GM23338 (cell line): ENCODE measurements around the gene CLCN4. TPM values are rescaled to one million over a fixed set of nuclear protein-coding genes. Genes with fewer than 3 reads are reported as not detected.

Experiments used
- ATAC-seq: fragments of 200-7000 bp; cut with Tn5 transposase; 3 replicates; pipeline ENCODE4 v1.9.1; 2020
- DNase-seq: peaks from one replicate; pipeline ENCODE4 v3.0.0-alpha.2; 2015; ENCODE audit warnings: low spot score
- H2AFZ ChIP-seq: fragments of 200-600 bp; sonication (generic); 2 replicates; pipeline ENCODE4 v1.8.0; 2016; ENCODE audit warnings: antibody characterized with exemption, mild to moderate bottlenecking, moderate library complexity
- H3F3A ChIP-seq: fragments of 200-600 bp; sonication (generic); replicated peaks from 2 replicates; pipeline ENCODE4 v1.8.0; 2017; ENCODE audit warnings: antibody characterized with exemption, mixed run types, low read depth
- H3K27ac ChIP-seq: fragments of 200-600 bp; sonication (generic); 2 replicates; pipeline ENCODE4 v1.6.1; 2016; ENCODE audit warnings: low read depth
- H3K27me3 ChIP-seq: fragments of 200-600 bp; sonication (generic); 2 replicates; pipeline ENCODE4 v1.8.0; 2016; ENCODE audit warnings: mild to moderate bottlenecking, mixed run types, moderate library complexity; ENCODE audit not compliant: insufficient read depth
- H3K36me3 ChIP-seq: fragments of 200-600 bp; sonication (generic); 2 replicates; pipeline ENCODE4 v1.8.0; 2016; ENCODE audit warnings: mild to moderate bottlenecking; ENCODE audit not compliant: insufficient read depth
- H3K4me1 ChIP-seq: fragments of 200-600 bp; sonication (generic); 2 replicates; pipeline ENCODE4 v1.8.0; 2016; ENCODE audit warnings: mild to moderate bottlenecking, moderate library complexity; ENCODE audit not compliant: insufficient read depth
- H3K4me2 ChIP-seq: fragments of 200-600 bp; sonication (generic); 2 replicates; pipeline ENCODE4 v1.7.1; 2017; ENCODE audit warnings: mixed run types
- H3K4me3 ChIP-seq: fragments of 200-600 bp; sonication (generic); 2 replicates; pipeline ENCODE4 v1.6.1; 2016; ENCODE audit warnings: mixed run types
- H3K79me2 ChIP-seq: fragments of 200-600 bp; sonication (generic); replicated peaks from 2 replicates; pipeline ENCODE4 v1.8.0; 2017; ENCODE audit warnings: mild to moderate bottlenecking; ENCODE audit not compliant: insufficient read depth
- H3K9me2 ChIP-seq: fragments of 200-600 bp; sonication (generic); 2 replicates; pipeline ENCODE4 v1.8.0; 2017; ENCODE audit not compliant: insufficient read depth
- H4K20me1 ChIP-seq: fragments of 200-600 bp; sonication (generic); replicated peaks from 2 replicates; pipeline ENCODE4 v1.8.0; 2017; ENCODE audit warnings: mild to moderate bottlenecking; ENCODE audit not compliant: insufficient read depth
- H3K27ac Mint-ChIP-seq: 2 replicates; pipeline ENCODE4 v1.8.0; 2020; ENCODE audit warnings: inconsistent platforms, mild to moderate bottlenecking, moderate library complexity, mixed read lengths
- H3K27me3 Mint-ChIP-seq: 3 replicates; pipeline ENCODE4 v1.8.0; 2022; ENCODE audit warnings: low read depth, mild to moderate bottlenecking, moderate library complexity, mixed read lengths, inconsistent platforms; ENCODE audit not compliant: insufficient read depth, poor library complexity
- H3K36me3 Mint-ChIP-seq: 3 replicates; pipeline ENCODE4 v1.8.0; 2021; ENCODE audit warnings: low read depth, mild to moderate bottlenecking, inconsistent platforms, moderate library complexity, mixed read lengths
- H3K4me1 Mint-ChIP-seq: 3 replicates; pipeline ENCODE4 v1.8.0; 2020; ENCODE audit warnings: mild to moderate bottlenecking, inconsistent platforms, mixed read lengths
- H3K4me3 Mint-ChIP-seq: 3 replicates; pipeline ENCODE4 v1.8.0; 2021; ENCODE audit warnings: moderate library complexity, mild to moderate bottlenecking, inconsistent platforms, mixed read lengths
- H3K9me3 Mint-ChIP-seq: 3 replicates; pipeline ENCODE4 v1.8.0; 2020; ENCODE audit warnings: moderate library complexity, mild to moderate bottlenecking, inconsistent platforms, mixed read lengths
- CREB1 ChIP-seq: fragments of 250-450 bp; sonication (Bioruptor Pico); IDR thresholded peaks from 2 replicates; pipeline ENCODE4 v1.5.0; 2020; ENCODE audit warnings: low read depth, mild to moderate bottlenecking, moderate library complexity
- EZH2 ChIP-seq: fragments of 200-600 bp; sonication (generic); IDR thresholded peaks from one replicate; pipeline ENCODE4 v1.8.0; 2017; ENCODE audit warnings: antibody characterized with exemption, mild to moderate bottlenecking, low read depth; ENCODE audit not compliant: unreplicated experiment
- NANOG ChIP-seq: IDR thresholded peaks from 2 replicates; pipeline ENCODE4 v1.6.1; 2016; ENCODE audit warnings: antibody characterized with exemption, borderline replicate concordance
- POLR2AphosphoS5 ChIP-seq: IDR thresholded peaks from 2 replicates; pipeline ENCODE4 v1.6.1; 2016; ENCODE audit warnings: antibody characterized with exemption, low read depth
- ZNF331 ChIP-seq: fragments of 250-450 bp; sonication (Bioruptor Pico); IDR thresholded peaks from 2 replicates; pipeline ENCODE4 v1.5.0; 2020; ENCODE audit warnings: low read depth, mild to moderate bottlenecking, moderate library complexity
- polyA plus RNA-seq: library from polyadenylated mRNA; unstranded; fragments of >200 nt; fragmentation: Nextera tagmentation; extraction: Ambion mirVana; gene quantifications from 2 replicates; pipeline ENCODE4 v1.2.1, GENCODE V29; 2016
- total RNA-seq: library from RNA; depleted of rRNA; stranded (reverse); fragments of >200 nt; shearing (Covaris generic); gene quantifications from 2 replicates; pipeline ENCODE4 v1.2.3, GENCODE V29; 2014
- TF ChIP-seq, protein P1 (sequence below): fragments of 250-450 bp; sonication (Bioruptor Pico); IDR thresholded peaks from 2 replicates; pipeline ENCODE4 v1.5.0; 2020; ENCODE audit warnings: mild to moderate bottlenecking, moderate library complexity
- TF ChIP-seq, protein P2 (sequence below): IDR thresholded peaks from one replicate; pipeline ENCODE4 v1.6.1; 2018; ENCODE audit warnings: antibody characterized with exemption; ENCODE audit not compliant: unreplicated experiment

CLCN4 gene
- total and polyA plus RNA-seq, 2 experiments from 2014 or later = 1.2 to 4.9 TPM

DNA sequence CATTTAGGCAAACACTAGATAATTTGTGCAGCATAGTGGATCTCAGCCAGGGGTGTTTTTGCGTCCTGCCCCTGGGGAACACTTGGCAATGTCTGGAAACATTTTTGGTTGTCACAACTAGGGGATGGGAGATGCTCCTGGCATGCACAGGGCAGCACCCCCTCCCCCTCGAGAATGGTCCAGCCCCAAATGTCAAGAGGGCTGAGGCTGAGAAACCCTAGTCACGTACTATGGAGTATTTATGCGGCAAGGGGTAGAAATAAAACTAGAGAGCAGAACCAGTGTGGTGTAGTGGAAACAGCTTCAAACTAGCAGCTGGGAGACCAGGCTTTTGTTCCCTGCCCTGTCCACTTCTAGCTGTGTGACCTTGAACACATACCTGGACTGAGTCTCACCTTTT, 38.2 kb upstream of the CLCN4 start:
- TF ChIP-seq NANOG (no peak), ZNF331 (CRISPR knock-in tag) (no peak), EZH2 (no peak), CREB1 (CRISPR knock-in tag) (no peak), POLR2AphosphoS5 (no peak)
- TF ChIP-seq, protein P1, sequence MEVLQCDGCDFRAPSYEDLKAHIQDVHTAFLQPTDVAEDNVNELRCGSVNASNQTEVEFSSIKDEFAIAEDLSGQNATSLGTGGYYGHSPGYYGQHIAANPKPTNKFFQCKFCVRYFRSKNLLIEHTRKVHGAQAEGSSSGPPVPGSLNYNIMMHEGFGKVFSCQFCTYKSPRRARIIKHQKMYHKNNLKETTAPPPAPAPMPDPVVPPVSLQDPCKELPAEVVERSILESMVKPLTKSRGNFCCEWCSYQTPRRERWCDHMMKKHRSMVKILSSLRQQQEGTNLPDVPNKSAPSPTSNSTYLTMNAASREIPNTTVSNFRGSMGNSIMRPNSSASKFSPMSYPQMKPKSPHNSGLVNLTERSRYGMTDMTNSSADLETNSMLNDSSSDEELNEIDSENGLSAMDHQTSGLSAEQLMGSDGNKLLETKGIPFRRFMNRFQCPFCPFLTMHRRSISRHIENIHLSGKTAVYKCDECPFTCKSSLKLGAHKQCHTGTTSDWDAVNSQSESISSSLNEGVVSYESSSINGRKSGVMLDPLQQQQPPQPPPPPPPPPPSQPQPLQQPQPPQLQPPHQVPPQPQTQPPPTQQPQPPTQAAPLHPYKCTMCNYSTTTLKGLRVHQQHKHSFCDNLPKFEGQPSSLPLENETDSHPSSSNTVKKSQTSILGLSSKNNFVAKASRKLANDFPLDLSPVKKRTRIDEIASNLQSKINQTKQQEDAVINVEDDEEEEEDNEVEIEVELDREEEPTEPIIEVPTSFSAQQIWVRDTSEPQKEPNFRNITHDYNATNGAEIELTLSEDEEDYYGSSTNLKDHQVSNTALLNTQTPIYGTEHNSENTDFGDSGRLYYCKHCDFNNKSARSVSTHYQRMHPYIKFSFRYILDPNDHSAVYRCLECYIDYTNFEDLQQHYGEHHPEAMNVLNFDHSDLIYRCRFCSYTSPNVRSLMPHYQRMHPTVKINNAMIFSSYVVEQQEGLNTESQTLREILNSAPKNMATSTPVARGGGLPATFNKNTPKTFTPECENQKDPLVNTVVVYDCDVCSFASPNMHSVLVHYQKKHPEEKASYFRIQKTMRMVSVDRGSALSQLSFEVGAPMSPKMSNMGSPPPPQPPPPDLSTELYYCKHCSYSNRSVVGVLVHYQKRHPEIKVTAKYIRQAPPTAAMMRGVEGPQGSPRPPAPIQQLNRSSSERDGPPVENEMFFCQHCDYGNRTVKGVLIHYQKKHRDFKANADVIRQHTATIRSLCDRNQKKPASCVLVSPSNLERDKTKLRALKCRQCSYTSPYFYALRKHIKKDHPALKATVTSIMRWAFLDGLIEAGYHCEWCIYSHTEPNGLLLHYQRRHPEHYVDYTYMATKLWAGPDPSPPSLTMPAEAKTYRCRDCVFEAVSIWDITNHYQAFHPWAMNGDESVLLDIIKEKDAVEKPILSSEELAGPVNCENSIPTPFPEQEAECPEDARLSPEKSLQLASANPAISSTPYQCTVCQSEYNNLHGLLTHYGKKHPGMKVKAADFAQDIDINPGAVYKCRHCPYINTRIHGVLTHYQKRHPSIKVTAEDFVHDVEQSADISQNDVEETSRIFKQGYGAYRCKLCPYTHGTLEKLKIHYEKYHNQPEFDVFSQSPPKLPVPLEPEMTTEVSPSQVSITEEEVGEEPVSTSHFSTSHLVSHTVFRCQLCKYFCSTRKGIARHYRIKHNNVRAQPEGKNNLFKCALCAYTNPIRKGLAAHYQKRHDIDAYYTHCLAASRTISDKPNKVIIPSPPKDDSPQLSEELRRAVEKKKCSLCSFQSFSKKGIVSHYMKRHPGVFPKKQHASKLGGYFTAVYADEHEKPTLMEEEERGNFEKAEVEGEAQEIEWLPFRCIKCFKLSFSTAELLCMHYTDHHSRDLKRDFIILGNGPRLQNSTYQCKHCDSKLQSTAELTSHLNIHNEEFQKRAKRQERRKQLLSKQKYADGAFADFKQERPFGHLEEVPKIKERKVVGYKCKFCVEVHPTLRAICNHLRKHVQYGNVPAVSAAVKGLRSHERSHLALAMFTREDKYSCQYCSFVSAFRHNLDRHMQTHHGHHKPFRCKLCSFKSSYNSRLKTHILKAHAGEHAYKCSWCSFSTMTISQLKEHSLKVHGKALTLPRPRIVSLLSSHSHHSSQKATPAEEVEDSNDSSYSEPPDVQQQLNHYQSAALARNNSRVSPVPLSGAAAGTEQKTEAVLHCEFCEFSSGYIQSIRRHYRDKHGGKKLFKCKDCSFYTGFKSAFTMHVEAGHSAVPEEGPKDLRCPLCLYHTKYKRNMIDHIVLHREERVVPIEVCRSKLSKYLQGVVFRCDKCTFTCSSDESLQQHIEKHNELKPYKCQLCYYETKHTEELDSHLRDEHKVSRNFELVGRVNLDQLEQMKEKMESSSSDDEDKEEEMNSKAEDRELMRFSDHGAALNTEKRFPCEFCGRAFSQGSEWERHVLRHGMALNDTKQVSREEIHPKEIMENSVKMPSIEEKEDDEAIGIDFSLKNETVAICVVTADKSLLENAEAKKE = no peak
- TF ChIP-seq, protein P2, sequence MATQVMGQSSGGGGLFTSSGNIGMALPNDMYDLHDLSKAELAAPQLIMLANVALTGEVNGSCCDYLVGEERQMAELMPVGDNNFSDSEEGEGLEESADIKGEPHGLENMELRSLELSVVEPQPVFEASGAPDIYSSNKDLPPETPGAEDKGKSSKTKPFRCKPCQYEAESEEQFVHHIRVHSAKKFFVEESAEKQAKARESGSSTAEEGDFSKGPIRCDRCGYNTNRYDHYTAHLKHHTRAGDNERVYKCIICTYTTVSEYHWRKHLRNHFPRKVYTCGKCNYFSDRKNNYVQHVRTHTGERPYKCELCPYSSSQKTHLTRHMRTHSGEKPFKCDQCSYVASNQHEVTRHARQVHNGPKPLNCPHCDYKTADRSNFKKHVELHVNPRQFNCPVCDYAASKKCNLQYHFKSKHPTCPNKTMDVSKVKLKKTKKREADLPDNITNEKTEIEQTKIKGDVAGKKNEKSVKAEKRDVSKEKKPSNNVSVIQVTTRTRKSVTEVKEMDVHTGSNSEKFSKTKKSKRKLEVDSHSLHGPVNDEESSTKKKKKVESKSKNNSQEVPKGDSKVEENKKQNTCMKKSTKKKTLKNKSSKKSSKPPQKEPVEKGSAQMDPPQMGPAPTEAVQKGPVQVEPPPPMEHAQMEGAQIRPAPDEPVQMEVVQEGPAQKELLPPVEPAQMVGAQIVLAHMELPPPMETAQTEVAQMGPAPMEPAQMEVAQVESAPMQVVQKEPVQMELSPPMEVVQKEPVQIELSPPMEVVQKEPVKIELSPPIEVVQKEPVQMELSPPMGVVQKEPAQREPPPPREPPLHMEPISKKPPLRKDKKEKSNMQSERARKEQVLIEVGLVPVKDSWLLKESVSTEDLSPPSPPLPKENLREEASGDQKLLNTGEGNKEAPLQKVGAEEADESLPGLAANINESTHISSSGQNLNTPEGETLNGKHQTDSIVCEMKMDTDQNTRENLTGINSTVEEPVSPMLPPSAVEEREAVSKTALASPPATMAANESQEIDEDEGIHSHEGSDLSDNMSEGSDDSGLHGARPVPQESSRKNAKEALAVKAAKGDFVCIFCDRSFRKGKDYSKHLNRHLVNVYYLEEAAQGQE = no peak
- Histone ChIP-seq H3K9me2 (no peaks in the 10 kb centered on the region), H3K4me2 (no peak overlapping the region), H3K36me3 (peaks cover 4% of the 10 kb centered on the region; the same call in 1 of the 2 replicates), H3K4me1 (no peaks in the 10 kb centered on the region), H3K79me2 (no peaks in the 10 kb centered on the region), H3F3A (no peaks in the 10 kb centered on the region), H3K27me3 (no peaks in the 10 kb centered on the region), H4K20me1 (no peaks in the 10 kb centered on the region), H3K4me3 (no peak overlapping the region), H3K27ac (no peak overlapping the region), H2AFZ (no peak overlapping the region)
- ATAC-seq = no peak
- DNase-seq = no peak
- H3K36me3 Mint-ChIP-seq = peaks cover 75% of the 10 kb centered on the region
- no peak overlapping the region for H3K4me3 Mint-ChIP-seq
- H3K9me3 Mint-ChIP-seq = peaks cover 45% of the 10 kb centered on the region
- peaks cover 2% of the 10 kb centered on the region for H3K27me3 Mint-ChIP-seq
- no peak overlapping the region for H3K27ac Mint-ChIP-seq
- no peaks in the 10 kb centered on the region for H3K4me1 Mint-ChIP-seq
